Measurements from ENCODE around the gene MYH13.

DNA sequence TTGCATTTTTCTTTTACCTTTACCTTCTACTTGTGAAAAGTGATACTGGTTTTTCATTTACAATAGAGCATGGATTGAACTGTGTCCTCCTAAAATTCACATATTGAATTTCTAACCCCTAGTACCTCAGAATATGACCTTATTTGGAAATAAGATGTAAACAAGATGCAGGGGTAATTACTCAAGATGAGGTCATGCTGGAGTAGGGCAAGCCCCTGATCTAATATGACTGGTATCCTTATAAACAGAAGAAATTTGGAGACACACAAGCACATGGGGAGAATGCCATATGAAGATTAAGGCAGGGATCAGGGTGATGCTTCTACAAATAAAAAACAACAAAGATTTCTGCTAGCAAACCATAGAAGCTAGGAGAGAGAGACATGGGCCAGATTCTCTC, 12.2 kb downstream of the MYH13 start:
- TF ChIP-seq CHD1 (IDR thresholded peaks at IDR 0.05; ENCODE audit: low read length) (no peak), YY1 (IDR thresholded peaks at IDR 0.05; ENCODE audit: borderline replicate concordance in 1 of 3, control insufficient read depth in 1 of 3, extremely low read depth in 1 of 3, insufficient read depth in 3 of 3, insufficient read length in 1 of 3, insufficient replicate concordance in 2 of 3, low read depth in 1 of 3, low read length in 2 of 3) (no peak), SMAD1 (IDR thresholded peaks at IDR 0.05; ENCODE audit: low read depth, low read length, partially characterized antibody) (no peak), IRF1 (CRISPR knock-in tag; IDR thresholded peaks at IDR 0.05; ENCODE audit: borderline replicate concordance) (no peak), CTCF (IDR thresholded peaks at IDR 0.05 in 2 of 3, conservative IDR thresholded peaks at IDR 0.05 in 1 of 3; ENCODE audit: insufficient read depth in 2 of 3, low read depth in 1 of 3, low read length in 3 of 3) (no peak), JUND (IDR thresholded peaks at IDR 0.05; ENCODE audit: borderline replicate concordance, low read depth, low read length) (no peak), JUND (tag; IDR thresholded peaks at IDR 0.05; ENCODE audit: borderline replicate concordance, low read depth, low read length) (no peak), SIN3A (IDR thresholded peaks at IDR 0.05; ENCODE audit: borderline replicate concordance in 2 of 2, control insufficient read depth in 1 of 2, low read depth in 2 of 2, low read length in 2 of 2) (no peak)
